K562 (cell line): ENCODE results near the gene UPF2. TPM values are rescaled to one million over a fixed set of nuclear protein-coding genes. Genes with fewer than 3 reads are reported as not detected.

Source experiments
- BRD4 ChIP-seq: fragments of 200-600 bp; sonication (generic); IDR thresholded peaks from 2 replicates; pipeline ENCODE4 v1.6.1; 2017; ENCODE audit warnings: inconsistent platforms
- E2F6 ChIP-seq, 2 experiments: IDR thresholded peaks; 2 replicates each; pipeline ENCODE4 v1.6.1; 2011; ENCODE audit warnings: borderline replicate concordance in 1 of 2, control low read depth in 1 of 2, low read depth in 1 of 2, low read length in 1 of 2, mild to moderate bottlenecking in 1 of 2, mixed read lengths in 1 of 2, moderate library complexity in 1 of 2; ENCODE audit not compliant: insufficient read depth in 1 of 2, insufficient read length in 1 of 2, poor library complexity in 1 of 2, severe bottlenecking in 1 of 2; ENCODE audit errors: extremely low read depth in 1 of 2
- NFRKB ChIP-seq: fragments of 450-650 bp; IDR thresholded peaks from 2 replicates; pipeline ENCODE4 v1.6.1; 2016; ENCODE audit warnings: low read depth
- NR2F6 ChIP-seq: fragments of 450-650 bp; formaldehyde crosslinking; IDR thresholded peaks from 2 replicates; pipeline ENCODE4 v1.4.0; 2020; ENCODE audit warnings: mild to moderate bottlenecking
- polyA plus RNA-seq, 8 experiments: library from polyadenylated mRNA; depleted of rRNA in 4 of 8; stranded (reverse) in 5 of 8; unstranded in 3 of 8; fragments of >200 nt; fragmentation: Nextera tagmentation in 2 of 8; fragmentation: Illumina TruSeq in 1 of 8; extraction: Ambion mirVana in 2 of 8; extraction: Trizol in 1 of 8; gene quantifications; 2 replicates each; pipeline versions ENCODE4 v1.2.1 to v1.2.3, GENCODE V29; 2011 to 2014; ENCODE audit warnings: inconsistent platforms in 1 of 8, missing spikeins in 1 of 8
- total RNA-seq, 7 experiments: library from RNA; depleted of rRNA in 6 of 7; stranded (reverse); fragments of >200 nt in 6 of 7; fragmentation: Illumina TruSeq in 2 of 7; extraction: Trizol in 2 of 7; gene quantifications; 2 replicates each; pipeline versions ENCODE4 v1.2.1 to v1.2.3, GENCODE V29; 2011 to 2021; ENCODE audit warnings: low replicate concordance in 1 of 7
- TF ChIP-seq, protein P1 (sequence below), 2 experiments: fragments of 450-650 bp; IDR thresholded peaks; 2 replicates each; pipeline ENCODE4 v1.6.1; 2016; ENCODE audit warnings: mild to moderate bottlenecking in 2 of 2, borderline replicate concordance in 1 of 2, low read depth in 1 of 2, moderate library complexity in 1 of 2
- TF ChIP-seq, protein P2 (sequence below): conservative IDR thresholded peaks from 2 replicates; pipeline ENCODE4 v1.6.1; 2011; ENCODE audit warnings: low read depth, mild to moderate bottlenecking, low read length; ENCODE audit not compliant: control insufficient read depth

Gene UPF2
- total and polyA plus RNA-seq, 9 of the 15 experiments (the other 6 are each of a cell fraction or from before 2014, with no cell fraction given), result 13.9 to 37.7 (median 23.7) TPM

DNA sequence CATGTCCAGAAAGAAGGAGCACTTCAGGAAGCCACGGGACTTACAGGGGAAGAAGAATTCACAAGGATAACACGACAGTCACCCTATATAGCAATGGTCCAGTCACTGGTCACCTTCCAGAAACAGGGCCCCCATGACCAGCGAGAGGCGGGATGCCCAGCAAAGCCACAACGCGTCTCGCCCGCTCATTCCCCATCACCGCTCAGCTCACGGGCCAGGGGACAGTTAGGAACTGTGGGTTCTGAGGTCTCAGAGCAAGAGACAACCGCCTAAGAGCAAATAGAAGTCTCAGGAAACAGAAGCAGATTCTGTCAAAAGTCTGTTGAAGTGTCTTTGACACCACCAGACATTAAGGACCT, 147.5 kb downstream of the UPF2 start (continued):
- TF ChIP-seq, protein P1, sequence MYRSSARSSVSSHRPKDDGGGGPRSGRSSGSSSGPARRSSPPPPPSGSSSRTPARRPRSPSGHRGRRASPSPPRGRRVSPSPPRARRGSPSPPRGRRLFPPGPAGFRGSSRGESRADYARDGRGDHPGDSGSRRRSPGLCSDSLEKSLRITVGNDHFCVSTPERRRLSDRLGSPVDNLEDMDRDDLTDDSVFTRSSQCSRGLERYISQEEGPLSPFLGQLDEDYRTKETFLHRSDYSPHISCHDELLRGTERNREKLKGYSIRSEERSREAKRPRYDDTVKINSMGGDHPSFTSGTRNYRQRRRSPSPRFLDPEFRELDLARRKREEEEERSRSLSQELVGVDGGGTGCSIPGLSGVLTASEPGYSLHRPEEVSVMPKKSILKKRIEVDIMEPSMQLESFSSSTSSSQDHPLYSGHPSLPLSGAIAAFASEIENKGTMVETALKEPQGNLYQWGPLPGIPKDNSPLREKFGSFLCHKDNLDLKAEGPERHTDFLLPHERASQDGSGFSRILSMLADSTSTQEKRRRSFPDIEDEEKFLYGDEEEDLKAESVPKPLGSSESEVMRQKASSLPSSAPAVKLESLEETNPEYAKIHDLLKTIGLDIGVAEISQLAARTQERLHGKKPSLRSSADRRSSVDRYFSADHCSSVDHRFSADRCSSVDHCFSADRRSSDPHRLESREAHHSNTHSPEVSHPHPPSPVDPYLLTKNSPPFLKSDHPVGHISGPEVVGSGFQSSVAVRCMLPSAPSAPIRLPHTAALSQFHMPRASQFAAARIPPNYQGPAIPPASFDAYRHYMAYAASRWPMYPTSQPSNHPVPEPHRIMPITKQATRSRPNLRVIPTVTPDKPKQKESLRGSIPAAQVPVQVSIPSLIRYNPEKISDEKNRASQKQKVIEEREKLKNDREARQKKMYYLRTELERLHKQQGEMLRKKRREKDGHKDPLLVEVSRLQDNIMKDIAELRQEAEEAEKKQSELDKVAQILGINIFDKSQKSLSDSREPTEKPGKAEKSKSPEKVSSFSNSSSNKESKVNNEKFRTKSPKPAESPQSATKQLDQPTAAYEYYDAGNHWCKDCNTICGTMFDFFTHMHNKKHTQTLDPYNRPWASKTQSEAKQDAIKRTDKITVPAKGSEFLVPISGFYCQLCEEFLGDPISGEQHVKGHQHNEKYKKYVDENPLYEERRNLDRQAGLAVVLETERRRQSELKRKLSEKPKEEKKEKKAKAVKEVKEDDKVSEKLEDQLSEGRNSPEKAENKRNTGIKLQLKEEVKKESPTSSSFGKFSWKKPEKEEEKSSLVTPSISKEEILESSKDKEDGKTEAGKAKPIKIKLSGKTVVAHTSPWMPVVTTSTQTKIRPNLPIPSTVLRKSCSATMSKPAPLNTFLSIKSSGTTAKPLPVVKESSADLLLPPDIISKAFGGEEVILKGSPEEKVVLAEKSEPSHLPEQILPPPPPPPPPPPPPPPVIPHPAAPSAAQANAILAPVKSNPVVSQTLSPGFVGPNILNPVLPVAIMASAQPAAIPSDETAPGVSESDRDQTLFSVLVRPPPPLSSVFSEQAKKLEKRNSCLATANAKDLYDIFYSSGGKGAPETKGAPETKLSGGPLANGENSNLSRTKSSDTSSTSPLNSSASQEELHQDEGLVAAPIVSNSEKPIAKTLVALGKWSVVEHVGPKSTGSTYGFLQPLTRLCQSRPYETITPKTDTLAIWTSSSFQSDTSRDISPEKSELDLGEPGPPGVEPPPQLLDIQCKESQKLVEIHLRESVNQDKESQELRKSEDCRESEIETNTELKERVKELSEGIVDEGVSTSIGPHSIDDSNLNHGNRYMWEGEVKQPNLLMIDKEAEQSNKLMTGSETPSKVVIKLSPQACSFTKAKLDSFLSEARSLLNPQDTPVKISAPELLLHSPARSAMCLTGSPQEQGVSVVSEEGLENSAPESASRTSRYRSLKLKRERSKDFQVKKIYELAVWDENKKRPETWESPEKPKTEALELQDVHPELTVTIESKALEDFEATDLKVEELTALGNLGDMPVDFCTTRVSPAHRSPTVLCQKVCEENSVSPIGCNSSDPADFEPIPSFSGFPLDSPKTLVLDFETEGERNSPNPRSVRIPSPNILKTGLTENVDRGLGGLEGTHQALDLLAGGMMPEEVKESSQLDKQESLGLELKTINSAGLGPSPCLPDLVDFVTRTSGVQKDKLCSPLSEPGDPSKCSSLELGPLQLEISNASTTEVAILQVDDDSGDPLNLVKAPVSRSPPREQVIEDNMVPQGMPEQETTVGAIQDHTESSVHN (IDR thresholded peaks at IDR 0.05; ENCODE audit: borderline replicate concordance in 1 of 2, low read depth in 1 of 2), result no peak
- TF ChIP-seq, protein P2, sequence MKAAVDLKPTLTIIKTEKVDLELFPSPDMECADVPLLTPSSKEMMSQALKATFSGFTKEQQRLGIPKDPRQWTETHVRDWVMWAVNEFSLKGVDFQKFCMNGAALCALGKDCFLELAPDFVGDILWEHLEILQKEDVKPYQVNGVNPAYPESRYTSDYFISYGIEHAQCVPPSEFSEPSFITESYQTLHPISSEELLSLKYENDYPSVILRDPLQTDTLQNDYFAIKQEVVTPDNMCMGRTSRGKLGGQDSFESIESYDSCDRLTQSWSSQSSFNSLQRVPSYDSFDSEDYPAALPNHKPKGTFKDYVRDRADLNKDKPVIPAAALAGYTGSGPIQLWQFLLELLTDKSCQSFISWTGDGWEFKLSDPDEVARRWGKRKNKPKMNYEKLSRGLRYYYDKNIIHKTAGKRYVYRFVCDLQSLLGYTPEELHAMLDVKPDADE, result peak; percentile 34; the same call in 1 of the 2 replicates
- TF ChIP-seq NFRKB, result peak; percentile 42; the same call in 1 of the 2 replicates
- TF ChIP-seq BRD4, result no peak
- peak in 1 of 2 experiments; percentile 14 for TF ChIP-seq E2F6 (IDR thresholded peaks at IDR 0.05; ENCODE audit: borderline replicate concordance in 1 of 2, extremely low read depth in 1 of 2, insufficient read depth in 1 of 2, insufficient read length in 1 of 2, low read depth in 1 of 2, low read length in 1 of 2, poor library complexity in 1 of 2, severe bottlenecking in 1 of 2)
- TF ChIP-seq NR2F6 (CRISPR knock-in tag), result no peak
- TF ChIP-seq, all 486 proteins: peak for 8
